Measurements from ENCODE around the gene RMP24.

RMP24 gene

DNA sequence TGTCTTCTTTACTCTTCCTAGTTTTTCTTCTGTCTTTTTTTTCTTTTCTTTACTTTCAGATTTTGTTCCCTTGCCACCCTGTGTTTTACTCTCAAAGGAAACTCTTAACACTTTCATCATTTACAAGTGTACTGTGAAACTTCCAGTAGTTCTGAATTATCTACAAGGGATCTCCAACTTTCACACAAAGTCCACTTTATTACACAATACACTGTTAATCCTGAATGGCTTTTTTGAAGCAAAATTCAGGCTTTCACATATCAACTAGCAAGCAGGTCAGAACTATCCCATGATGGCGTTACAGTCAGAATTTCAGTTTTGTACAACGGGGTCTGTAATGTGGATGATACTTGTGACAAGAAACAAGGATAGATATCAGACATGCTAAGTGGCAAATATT, 34.5 kb downstream of the RMP24 start:
- TF ChIP-seq CTCF (conservative IDR thresholded peaks at IDR 0.05): no peak
- TF ChIP-seq EZH2 (IDR thresholded peaks at IDR 0.05; ENCODE audit: low read depth): no peak
- H3K9me2 ChIP-seq (ENCODE audit: insufficient read depth): no peaks in the 10 kb centered on the region
- no peak overlapping the region for H3K27ac ChIP-seq
- DNase-seq: no peak
- no peak overlapping the region for H3K4me2 ChIP-seq
- H3K4me1 ChIP-seq (replicated peaks; ENCODE audit: insufficient read depth): no peaks in the 10 kb centered on the region
- H3K36me3 ChIP-seq (ENCODE audit: low read depth): no peaks in the 10 kb centered on the region
- ChIA-PET POLR2A (ENCODE audit: unreplicated experiment) (no interaction called here), CTCF (no interaction called here)
- H4K20me1 ChIP-seq (ENCODE audit: insufficient read depth): no peaks in the 10 kb centered on the region
- H3F3A ChIP-seq (ENCODE audit: insufficient read depth, low read depth): no peaks in the 10 kb centered on the region
- H2AFZ ChIP-seq: no peak overlapping the region
- no peaks in the 10 kb centered on the region for H3K79me2 ChIP-seq (ENCODE audit: low read depth)
- H3K4me3 ChIP-seq: no peak overlapping the region
- H3K27me3 ChIP-seq (ENCODE audit: insufficient read depth, low read depth): no peaks in the 10 kb centered on the region
- no TSS peak for BruUV-seq (replicated peaks)
- intact Hi-C loops (cut with micrococcal nuclease; ENCODE audit: unreplicated experiment): no loop called here
- no peaks in the 10 kb centered on the region for H3K9me3 ChIP-seq (ENCODE audit: insufficient read depth, low read depth)

DNA sequence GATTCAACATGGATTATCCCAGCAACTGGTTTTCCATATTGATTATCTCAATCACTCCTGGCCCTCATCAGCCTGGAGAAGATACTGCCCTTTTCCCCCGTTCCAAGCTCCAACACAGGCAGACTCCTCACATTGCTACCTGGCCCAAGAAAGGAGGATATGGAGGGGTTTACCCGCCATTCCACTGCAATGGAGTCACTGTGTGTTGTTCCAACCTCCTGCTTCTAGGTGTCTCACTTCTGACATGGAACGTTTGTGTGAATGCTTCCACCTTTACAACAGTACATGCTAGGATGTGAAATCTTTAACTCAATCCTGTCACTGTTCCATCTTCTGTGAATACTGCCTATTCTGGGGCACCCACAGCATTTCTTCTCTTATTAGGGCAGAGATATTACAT, 36.7 kb downstream of the RMP24 start:
- no peaks in the 10 kb centered on the region for H3K4me1 ChIP-seq (replicated peaks; ENCODE audit: insufficient read depth)
- POLR2A ChIA-PET (ENCODE audit: unreplicated experiment): no interaction called here
- H4K20me1 ChIP-seq (ENCODE audit: insufficient read depth): no peaks in the 10 kb centered on the region
- no peak overlapping the region for H3K27ac ChIP-seq
- TF ChIP-seq CTCF (conservative IDR thresholded peaks at IDR 0.05): no peak
- TF ChIP-seq EZH2 (IDR thresholded peaks at IDR 0.05; ENCODE audit: low read depth): no peak
- H3F3A ChIP-seq (ENCODE audit: insufficient read depth, low read depth): no peaks in the 10 kb centered on the region
- no peaks in the 10 kb centered on the region for H3K79me2 ChIP-seq (ENCODE audit: low read depth)
- intact Hi-C loops (cut with micrococcal nuclease; ENCODE audit: unreplicated experiment): no loop called here
- no peaks in the 10 kb centered on the region for H3K9me2 ChIP-seq (ENCODE audit: insufficient read depth)
- no peak overlapping the region for H3K4me3 ChIP-seq
- H3K9me3 ChIP-seq (ENCODE audit: insufficient read depth, low read depth): no peaks in the 10 kb centered on the region
- no peaks in the 10 kb centered on the region for H3K27me3 ChIP-seq (ENCODE audit: insufficient read depth, low read depth)
- no peak overlapping the region for H2AFZ ChIP-seq
- no peaks in the 10 kb centered on the region for H3K36me3 ChIP-seq (ENCODE audit: low read depth)
- BruUV-seq (replicated peaks): no TSS peak
- CTCF ChIA-PET: no interaction called here
- no peak for DNase-seq
- H3K4me2 ChIP-seq: no peak overlapping the region

- no peaks in the 10 kb centered on the region for H3K36me3 ChIP-seq (ENCODE audit: low read depth)
- no peak overlapping the region for H3K4me3 ChIP-seq
- CTCF ChIA-PET: no interaction called here
- POLR2A ChIA-PET (ENCODE audit: unreplicated experiment): no interaction called here
- H3K9me3 ChIP-seq (ENCODE audit: insufficient read depth, low read depth): no peaks in the 10 kb centered on the region
- H3K9me2 ChIP-seq (ENCODE audit: insufficient read depth): no peaks in the 10 kb centered on the region
- no peaks in the 10 kb centered on the region for H3F3A ChIP-seq (ENCODE audit: insufficient read depth, low read depth)
- no peaks in the 10 kb centered on the region for H3K4me1 ChIP-seq (replicated peaks; ENCODE audit: insufficient read depth)
- no TSS peak for BruUV-seq (replicated peaks)
- intact Hi-C loops (cut with micrococcal nuclease; ENCODE audit: unreplicated experiment): loop anchor here (10.0 kb wide), 1 partner anchor 82 kb away; no protein-coding TSS in a partner anchor
- DNase-seq: no peak
- no peaks in the 10 kb centered on the region for H3K27me3 ChIP-seq (ENCODE audit: insufficient read depth, low read depth)
- no peak overlapping the region for H2AFZ ChIP-seq
- no peaks in the 10 kb centered on the region for H4K20me1 ChIP-seq (ENCODE audit: insufficient read depth)
- H3K27ac ChIP-seq: no peak overlapping the region
- H3K79me2 ChIP-seq (ENCODE audit: low read depth): no peaks in the 10 kb centered on the region
- H3K4me2 ChIP-seq: no peak overlapping the region
- TF ChIP-seq EZH2 (IDR thresholded peaks at IDR 0.05; ENCODE audit: low read depth): no peak
- no peak for TF ChIP-seq CTCF (conservative IDR thresholded peaks at IDR 0.05)
These were observed 40.4 kb downstream of the RMP24 start for GRCh38 chr18:36012891-36013290.

All from PC-9 (cell line).